GM10266 (cell line): ENCODE data around the gene PTPRB.

Experiments used
- DNase-seq: peaks from one replicate; pipeline ENCODE4 v3.0.0; 2012; ENCODE audit errors: extremely low spot score
- CTCF ChIP-seq: IDR thresholded peaks from 2 replicates; pipeline ENCODE4 v1.5.1; 2012; ENCODE audit warnings: mild to moderate bottlenecking, low read depth; ENCODE audit not compliant: control insufficient read depth, insufficient read depth; ENCODE audit errors: missing control alignments

The PTPRB gene

GRCh38 chr12:70627677-70628076 is 9.6 kb downstream of the PTPRB start:
- no peak for DNase-seq
- TF ChIP-seq CTCF = no peak

GRCh38 chr12:70626180-70626579 is 11.0 kb downstream of the PTPRB start:
- DNase-seq = no peak
- TF ChIP-seq CTCF = no peak

GRCh38 chr12:70619471-70620152 is 17.6 kb downstream of the PTPRB start:
- no peak for DNase-seq
- no peak for TF ChIP-seq CTCF

GRCh38 chr12:70618371-70618770 is 18.9 kb downstream of the PTPRB start:
- no peak for TF ChIP-seq CTCF
- DNase-seq = no peak

GRCh38 chr12:70617450-70617849 is 19.8 kb downstream of the PTPRB start:
- TF ChIP-seq CTCF = no peak
- DNase-seq = no peak

GRCh38 chr12:70615174-70615866 is 21.9 kb downstream of the PTPRB start:
- no peak for DNase-seq
- no peak for TF ChIP-seq CTCF
